Measurements from ENCODE around the gene BDNF.
"Not testable (repeated sequence)": the region's sequence is repeated elsewhere in the genome, so short reads cannot be mapped to it uniquely, and the experiment has no call there.

Gene BDNF

DNA sequence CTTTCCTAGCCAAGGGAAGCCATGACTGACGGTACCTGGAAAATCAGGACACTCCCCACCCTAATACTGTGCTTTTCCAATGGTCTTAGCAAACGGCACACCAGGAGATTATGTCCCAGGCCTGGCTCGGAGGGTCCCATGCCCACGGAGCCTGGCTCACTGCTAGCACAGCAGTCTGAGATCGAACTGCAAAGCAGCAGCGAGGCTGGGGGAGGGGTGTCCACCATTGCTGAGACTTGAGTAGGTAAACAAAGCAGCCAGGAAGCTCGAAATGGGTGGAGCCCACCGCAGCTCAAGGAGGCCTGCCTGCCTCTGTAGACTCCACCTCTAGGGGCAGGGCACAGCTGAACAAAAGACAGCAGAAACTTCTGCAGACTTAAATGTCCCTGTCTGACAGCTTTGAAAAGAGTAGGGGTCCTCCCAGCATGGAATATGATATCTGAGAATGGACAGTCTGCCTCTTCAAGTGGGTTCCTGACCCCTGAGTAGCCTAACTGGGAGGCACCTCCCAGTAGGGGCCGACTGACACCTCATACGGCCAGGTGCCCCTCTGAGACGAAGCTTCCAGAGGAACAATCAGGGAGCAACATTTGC is 34.6 kb downstream of the BDNF start:
- DNase-seq, result not testable (repeated sequence)

DNA sequence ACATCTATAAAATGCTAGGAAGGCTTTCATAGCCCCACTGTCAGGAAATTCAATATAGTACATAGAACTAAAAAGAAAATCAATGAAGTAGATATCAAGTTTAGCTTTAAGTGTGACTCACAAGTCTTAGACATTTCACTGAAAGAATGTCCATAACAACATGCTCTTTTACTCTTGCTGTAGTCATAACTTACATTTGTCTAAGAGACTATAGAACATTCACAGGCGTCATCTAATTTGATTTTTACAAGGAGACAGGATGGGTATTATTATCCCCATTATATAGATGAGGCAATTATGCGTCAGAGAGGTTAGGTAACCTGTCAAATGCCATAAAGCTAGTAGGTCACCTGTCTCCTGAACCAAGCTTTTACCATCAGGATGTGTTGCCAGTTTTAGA is 36.9 kb downstream of the BDNF start:
- DNase-seq, result no peak

DNA sequence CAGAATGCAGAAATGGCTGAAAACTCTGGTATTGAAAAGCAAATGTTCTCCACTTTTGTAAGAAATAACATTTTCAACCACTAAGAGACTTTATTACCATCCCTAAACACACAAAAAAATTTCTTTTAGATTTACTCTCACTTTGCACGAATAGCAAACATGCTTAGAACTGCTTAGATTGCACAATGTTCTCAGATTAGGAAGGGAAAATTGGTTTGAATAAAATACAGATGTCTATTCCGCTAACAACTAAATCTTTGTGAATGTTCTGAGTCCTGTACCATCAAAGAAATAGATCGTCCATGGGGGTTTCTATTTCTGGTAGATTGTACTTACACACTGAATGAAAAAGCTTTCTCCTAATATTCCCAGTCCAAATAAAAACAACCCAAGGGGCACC is 40.1 kb downstream of the BDNF start:
- no peak for DNase-seq

DNA sequence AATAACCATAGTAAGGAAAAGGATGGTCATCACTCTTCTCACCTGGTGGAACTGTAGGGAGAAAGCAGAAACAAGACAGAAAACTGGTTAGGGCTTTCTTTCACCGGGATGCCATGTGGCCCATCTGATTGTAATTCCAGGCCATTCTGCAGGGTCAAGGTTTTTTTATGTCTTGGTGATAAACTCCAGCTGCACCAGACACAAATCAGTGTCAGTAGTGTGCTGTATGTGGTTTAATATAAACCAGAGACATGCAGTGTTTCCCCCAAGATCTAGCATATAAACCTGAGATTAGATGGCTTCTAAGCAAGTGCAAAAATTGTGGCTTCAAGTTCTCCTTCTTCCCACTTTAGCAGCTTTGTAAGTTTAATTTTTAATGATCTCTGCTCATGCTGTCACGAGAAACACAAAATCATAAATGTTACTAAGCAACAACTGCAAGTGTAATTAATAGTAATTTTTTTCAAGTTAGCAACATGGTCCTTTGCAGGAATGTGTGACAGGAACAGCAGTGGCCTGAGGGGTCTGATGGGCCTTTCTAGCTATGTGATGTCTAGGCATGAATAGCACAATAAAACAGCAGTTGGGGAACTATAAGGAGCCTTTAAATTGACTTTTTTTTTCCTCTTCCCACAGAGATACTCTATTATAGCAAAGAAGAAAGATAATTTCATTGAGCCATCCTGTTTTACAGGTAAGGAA is 41.6 kb downstream of the BDNF start:
- DNase-seq, result no peak

DNA sequence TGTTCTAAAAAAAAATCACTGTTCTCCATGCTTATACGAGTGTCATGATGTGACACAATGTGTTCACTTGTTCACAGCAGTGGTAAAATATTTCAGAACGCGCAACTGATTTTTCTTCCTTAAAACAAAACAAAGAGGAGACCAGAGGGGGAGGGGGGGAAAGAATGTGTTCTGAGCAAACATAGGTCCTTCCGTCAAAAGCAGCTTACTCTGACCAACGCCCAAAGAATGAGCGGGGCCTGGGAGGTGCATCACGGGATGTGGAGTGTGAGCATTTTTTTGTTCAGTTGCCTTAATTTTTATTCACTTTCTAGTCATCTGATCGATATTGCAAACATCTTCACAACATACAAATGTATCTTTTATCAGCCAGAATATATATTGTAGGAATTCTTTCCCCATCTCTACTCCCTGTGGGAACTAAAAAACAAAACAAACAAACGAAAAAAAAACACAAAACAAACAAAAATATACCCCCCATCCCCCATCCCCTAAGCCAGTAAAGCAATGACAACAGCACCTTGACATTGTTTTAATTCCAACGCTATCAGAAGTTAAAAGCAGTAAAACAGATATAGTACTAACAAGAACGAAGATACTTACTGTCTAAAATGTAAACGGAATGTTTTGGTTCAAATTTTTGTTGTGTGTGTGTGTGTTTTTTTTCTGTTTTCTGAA is 43.3 kb downstream of the BDNF start:
- DNase-seq, result no peak

DNA sequence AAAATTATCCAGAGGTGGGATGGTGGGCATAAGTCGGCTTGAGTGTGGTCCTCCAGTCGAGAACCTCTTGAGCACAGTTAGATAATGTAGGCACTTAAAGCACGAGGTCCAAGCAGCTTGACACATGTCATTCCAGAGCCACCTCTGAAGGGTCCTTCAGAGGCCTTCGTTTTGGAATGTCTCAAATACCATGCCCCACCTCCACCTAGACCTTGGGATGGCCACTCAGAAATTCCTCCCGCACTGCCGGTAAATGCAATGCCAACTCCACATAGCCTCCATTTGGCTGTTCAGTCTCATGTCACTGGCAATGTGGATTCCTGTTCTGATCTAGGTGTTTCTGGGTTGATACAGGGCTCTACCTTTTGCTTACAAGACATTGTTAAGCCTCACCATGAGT is 43.9 kb downstream of the BDNF start:
- DNase-seq, result no peak

DNA sequence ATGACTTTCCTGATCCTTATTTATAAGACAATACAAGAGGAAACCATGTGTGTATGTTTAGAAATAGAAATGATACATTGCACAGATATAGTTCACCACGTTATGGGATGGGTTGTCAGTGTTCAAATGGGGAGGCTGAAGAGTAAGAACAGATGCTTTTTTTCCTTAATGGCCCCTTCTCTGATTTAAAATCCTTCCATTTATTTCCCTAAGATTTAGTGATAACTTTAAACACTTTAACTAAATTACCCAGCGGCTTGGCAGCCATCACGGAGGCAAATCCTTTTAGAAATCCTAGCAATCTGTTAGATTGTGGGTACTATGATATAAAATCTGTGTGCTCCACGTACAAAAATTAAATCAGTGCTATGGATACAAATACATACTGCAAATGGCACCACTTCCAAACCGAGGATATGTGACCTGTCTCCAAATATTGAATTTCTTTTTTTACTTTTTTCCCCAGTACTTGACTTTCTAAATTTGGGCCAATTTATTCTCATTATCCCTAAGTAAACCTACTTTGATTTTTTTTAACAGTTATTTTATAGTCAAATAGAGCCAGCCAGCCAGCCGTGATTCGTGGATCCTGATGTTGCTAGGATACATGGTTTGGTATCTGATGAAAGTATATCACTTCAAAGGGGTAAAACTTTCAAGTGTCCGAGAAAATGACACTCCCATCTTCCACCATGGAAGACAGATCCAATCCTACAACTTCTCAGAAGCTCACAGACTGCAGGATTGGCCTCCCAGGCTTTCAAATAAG is 46.1 kb downstream of the BDNF start:
- no peak for DNase-seq

DNA sequence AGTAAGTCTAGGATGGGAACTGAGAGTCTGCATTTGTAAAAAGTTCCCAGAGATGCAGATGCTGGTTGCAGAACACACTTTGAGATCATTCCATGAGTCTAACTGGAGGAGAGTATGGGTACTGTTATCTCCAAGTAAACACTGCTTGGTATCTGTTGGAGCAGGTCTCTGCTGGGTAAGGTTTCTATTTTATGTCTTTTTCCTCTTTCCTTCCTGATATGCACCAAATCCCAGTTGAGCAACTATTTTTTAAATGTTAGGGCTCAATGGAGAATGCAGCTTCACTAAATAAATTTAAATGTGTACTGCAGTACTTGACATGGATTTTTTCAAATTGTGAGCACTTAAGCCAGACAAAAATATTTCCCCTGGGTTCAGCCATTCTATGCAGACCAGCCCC is 48.5 kb downstream of the BDNF start:
- no peak for DNase-seq

DNA sequence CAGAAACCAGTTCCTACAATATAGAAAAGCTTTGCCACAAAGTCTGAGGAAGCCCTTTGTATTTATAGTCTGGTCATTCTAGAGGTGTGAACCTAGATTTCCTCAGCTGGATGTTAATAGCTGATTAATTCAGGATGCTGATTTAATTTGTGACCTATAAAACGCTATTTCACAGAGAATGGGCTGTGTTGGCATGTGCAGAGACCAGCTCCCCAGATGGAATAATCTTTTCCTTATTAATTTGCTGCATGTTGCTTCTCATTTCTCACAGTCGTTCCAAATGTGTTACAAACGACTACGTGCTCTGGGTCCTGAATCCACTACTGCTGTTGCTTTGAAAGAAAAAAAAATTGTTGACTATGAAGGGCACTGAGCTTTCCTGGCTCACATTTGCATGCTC is 49.3 kb downstream of the BDNF start:
- DNase-seq, result no peak

DNA sequence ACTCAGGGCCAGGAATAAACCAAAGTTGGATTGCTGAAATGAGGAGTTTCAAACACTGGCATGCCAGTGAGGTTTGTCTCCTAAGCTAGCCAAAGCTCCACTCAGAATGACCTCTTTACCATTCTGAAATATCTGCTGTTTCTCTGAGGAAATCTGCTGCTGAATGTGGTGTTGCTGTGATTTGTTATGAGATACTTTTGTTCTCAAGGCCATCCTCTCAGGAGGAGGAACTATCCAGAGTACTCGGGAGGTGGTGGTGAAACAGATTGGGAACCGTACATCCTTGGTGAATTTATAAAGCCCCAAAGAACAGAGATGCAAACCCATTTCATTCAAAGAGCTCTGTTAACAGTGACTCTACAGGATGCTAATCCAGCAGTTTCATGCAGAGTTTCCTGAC is 50.5 kb downstream of the BDNF start:
- DNase-seq, result no peak

DNA sequence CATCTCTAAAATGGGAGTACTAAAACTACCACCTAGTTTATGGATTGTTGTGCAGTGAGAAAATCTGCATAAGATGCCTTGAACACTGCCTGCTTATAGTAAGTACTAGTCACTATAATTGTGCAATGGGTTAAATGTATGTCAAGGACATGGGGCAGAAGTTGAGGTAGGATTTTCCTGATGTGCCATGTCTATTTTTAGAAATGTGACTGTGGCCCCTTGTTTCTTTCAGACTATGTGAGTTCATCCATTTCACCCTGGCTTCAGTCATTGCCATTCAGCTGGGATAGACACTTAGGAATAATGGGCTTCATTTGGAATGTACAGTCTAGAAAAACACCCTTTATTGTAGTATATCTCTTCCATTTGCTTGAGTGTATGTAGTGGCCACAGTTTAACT is 51.4 kb downstream of the BDNF start:
- no peak for DNase-seq

DNA sequence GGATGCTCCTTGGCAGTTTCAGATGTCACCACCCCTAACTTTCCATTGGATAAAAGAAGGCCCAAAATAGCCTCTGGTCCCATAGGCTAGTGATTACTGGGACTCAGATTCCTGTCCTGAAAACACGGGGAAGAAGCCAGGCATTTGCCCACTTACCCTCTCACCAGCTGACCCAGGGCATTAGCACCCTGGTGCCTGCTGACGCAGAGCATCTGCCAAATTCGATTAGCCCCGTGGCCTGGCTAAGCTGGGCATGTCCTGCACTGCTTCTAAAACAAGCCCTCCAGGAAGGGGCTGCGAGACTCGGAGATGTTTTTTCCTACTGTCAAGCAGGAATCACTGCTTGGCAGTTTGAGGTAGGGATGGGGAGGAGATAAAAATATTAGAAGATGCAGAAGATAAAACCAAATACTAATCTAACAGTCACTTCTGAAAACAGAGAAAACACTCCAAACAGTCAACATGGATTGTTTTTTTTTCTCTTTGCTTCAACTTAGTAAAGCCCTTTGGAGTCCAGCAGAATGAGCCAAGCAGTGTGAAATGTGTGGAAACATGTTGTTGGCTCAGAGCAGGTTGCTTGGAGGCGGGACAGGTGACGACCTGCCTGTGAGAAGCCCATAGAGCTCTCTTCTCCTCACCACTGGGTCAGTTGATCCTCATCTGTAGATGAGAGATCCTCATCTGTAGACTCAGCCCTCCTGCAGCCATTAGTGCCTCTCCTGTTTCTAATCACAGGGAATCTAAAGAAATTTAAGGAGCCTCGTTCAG is 54.0 kb downstream of the BDNF start:
- DNase-seq, result no peak

DNA sequence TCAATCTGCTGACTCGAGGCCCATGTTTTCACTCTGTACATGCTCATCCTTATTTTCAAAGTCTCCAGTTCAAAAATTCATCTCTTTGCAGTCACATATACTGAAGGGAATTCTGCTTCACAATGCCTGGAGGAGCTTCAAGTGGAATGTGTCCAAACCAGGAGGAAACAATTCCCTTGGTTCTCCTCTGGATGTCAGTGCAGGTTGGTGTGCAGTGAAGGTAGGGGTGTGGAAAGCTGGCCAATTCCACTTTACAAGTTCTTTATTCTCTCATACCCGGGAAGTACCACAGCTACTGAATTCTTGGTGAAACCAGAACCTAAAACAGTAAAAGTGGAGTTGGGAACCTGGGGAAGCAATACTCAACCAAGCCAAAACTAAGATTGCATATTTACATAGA is 57.3 kb downstream of the BDNF start:
- DNase-seq, result no peak

DNA sequence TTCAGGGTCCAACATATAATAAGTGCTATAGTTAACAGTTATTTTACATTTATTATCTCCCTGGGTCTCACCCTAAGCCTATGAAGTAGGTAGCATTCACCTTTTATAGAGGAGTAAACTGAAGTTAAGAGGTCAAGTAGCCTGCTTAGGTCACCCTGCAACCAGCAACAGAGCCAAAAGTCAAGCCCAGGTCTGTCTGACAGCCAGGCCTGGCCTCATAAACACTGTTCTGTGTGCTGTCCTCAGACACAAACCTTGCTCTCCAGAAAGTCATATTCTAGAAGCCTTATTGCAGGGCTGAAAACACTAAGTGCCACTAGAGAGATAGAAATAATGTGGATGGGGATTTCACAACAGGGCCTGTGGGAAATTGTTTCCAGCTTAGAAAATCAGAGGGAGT is 59.3 kb downstream of the BDNF start:
- DNase-seq, result no peak

DNA sequence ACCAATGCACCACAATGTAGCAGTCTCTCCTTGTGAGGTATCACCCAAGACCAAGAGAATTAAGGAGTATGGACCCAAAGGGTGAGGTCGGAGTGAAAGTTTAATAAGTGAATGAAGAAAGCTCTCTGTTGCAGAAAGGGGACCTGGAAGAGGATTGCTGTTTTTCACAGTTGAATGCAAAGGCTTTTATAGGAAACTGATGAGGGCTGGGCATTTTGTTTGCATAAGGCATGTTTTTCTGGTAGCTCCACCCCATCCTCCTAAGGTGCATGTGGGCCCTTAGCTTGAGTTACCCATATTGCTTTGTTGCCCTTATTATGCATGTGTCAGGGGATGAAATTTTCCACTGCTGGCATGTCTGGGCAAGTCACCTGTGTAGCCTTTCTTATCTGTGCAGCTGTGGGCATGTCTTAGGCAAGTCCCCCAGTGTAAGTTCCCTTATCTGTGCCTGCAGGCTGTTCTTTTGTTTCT is 64.7 kb downstream of the BDNF start:
- no peak for DNase-seq

DNA sequence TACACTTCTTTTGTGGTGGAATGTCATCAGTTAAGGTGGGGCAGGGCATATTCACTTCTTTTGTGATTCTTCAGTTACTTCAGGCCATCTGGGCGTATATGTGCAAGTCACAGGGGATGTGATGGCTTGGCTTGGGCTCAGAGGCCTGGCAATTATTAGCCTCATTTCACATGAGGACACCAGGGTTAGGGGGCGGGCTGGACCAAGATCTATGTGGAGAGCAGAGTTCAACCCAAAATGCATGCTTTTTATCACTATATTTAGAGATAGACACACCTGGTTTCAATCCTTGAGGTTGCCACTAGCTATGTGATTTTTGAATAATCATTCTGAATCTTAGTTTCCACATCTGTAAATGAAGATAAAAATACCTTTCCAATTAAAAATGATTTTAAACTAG is 65.5 kb downstream of the BDNF start:
- DNase-seq, result not testable (repeated sequence)

DNA sequence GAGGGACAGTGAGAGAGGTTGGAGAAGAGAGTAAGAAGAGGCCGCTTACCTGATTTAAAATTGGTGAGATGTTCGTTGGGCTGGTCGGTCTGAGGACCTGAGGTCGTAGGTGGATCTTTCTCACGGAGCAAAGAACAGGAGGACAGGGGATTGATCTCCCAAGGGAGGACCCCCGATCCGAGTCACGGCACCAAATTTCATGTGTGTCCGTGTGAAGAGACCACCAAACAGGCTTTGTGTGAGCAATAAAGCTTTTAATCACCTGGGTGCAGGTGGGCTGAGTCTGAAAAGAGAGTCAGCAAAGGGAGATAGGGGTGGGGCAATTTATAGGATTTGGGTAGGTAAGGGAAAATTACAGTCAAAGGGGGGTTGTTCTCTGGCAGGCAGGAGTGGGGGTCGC is 66.0 kb downstream of the BDNF start:
- DNase-seq, result not testable (repeated sequence)

DNA sequence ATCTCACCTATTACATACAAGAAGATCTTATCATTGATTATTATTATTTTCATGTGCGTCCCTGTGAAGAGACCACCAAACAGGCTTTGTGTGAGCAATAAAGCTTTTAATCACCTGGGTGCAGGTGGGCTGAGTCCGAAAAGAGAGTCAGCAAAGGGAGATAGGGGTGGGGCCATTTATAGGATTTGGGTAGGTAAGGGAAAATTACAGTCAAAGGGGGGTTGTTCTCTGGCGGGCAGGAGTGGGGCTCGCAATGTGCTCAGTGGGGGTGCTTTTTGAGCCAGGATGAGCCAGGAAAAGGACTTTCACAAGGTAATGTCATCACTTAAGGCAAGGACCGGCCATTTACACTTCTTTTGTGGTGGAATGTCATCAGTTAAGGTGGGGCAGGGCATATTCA is 71.2 kb downstream of the BDNF start:
- not testable (repeated sequence) for DNase-seq

DNA sequence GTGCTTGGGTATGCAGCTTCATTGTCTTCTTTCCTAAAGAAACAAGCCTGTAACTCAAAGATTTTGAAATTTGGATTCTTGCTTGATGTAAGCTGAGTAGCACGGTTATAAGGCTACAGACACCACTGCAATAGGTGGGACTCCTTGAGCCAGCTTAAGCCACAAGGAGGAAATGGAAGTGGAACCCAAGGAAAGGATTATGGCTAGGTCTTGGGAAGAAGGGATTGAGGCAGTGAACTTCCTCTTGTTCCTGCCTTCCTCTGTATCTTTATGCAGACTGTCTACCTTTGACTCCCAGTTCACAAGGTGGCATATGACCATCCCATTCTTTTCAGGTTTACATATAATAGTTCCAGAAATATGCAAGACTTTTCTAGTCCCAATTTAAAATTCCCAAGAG is 72.3 kb downstream of the BDNF start:
- DNase-seq, result no peak

DNA sequence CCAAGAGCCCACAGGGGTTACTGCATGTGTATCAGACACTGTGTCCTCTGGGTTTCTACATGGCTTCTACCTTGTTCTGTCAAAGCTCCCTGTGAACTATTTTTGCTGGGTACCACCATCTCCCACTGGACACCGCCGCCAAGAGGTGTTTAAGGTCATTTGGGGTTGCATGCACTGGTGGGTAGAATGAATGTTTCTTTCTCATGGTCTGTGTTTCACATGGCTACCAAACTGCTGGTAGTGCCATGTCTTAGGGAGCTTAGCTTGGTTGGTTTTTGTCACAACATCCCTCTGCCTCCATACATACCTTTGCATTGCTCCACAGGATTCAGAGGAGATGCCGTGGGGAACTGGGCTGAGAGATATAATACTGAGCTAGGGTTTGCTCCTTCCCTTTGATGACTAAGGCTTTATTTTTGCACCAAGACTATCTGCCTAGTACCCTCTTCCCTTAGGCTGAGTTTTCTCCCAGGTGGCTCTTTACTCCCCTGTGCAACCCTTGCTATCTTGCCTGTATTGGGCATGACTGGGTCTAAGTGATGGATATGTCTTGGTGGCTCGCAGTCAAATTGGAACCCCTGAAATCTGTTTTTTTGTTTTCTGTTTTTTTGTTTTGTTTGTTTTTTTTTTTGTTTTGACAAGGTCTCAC is 73.2 kb downstream of the BDNF start:
- no peak for DNase-seq

DNA sequence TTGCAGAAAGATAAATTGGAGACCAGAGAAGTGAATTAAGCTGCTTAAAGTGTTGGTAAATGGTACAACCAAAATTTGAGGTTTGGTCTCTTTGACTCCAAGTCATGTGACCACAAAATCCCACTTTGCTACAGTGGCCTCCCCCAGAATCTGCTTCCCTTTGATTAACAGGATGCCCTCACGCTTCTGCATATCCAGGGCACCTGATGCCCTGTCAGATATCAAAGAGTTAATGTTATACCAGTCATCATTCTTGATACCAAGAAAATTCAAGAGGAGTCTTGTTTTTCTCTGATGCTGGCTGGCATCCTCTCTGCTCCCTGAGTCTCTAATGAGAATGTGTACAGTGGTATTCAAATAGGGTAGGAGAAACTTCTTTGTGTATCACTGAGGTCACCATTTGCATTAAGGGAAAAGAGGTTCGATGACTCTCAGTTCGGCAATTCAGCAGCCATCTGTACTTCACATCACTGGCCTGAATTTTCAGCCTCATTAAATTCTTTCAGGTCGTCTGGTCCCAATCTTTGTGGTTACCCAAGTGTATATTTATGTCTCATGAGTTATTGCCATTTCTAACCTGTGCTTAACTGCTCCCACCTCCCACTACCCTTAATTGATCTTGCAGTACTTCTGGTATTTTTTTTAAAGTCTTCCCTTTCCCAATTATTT is 73.9 kb downstream of the BDNF start:
- DNase-seq, result no peak
